H1 (cell line): ENCODE measurements around the gene TMPO.

ENCODE experiments used
- ASH2L ChIP-seq: fragments of 200-600, 300-600 bp; sonication (generic); IDR thresholded peaks from one replicate; pipeline ENCODE4 v1.7.1; 2017; ENCODE audit warnings: low read length
- EP300 ChIP-seq, 2 experiments: IDR thresholded peaks; 1 replicate in 1 of 2; 2 replicates in 1 of 2; pipeline ENCODE4 v1.6.1; 2011 to 2012; ENCODE audit warnings: low read depth in 2 of 2, low read length in 2 of 2, mild to moderate bottlenecking in 2 of 2, borderline replicate concordance in 1 of 2, inconsistent platforms in 1 of 2, moderate library complexity in 1 of 2
- EZH2 ChIP-seq: fragments of 200-600 bp; sonication (generic); IDR thresholded peaks from 2 replicates; pipeline ENCODE4 v1.7.1; 2012; ENCODE audit warnings: low read depth, mild to moderate bottlenecking, moderate library complexity, low read length, inconsistent platforms; ENCODE audit not compliant: severe bottlenecking
- FOSL1 ChIP-seq: IDR thresholded peaks from 2 replicates; pipeline ENCODE4 v1.6.1; 2011; ENCODE audit warnings: mild to moderate bottlenecking, low read depth, low read length, moderate library complexity; ENCODE audit not compliant: insufficient read depth
- GTF2F1 ChIP-seq: IDR thresholded peaks from 2 replicates; pipeline ENCODE4 v1.6.1; 2012; ENCODE audit warnings: low read depth, low read length, improper control_type of control experiment, borderline replicate concordance
- HDAC2 ChIP-seq, 2 experiments: fragments of 300-600 bp in 1 of 2; sonication (generic) in 1 of 2; IDR thresholded peaks; 2 replicates each; pipeline ENCODE4 v1.6.1; 2011 to 2012; ENCODE audit warnings: low read depth in 2 of 2, low read length in 2 of 2, mild to moderate bottlenecking in 2 of 2, moderate library complexity in 2 of 2, borderline replicate concordance in 1 of 2, inconsistent platforms in 1 of 2
- HDAC6 ChIP-seq: IDR thresholded peaks from one replicate; pipeline ENCODE4 v1.7.1; 2012; ENCODE audit warnings: low read depth, mild to moderate bottlenecking, inconsistent platforms, low read length, moderate library complexity
- POLR2A ChIP-seq, 2 experiments: IDR thresholded peaks; 1 replicate in 1 of 2; 2 replicates in 1 of 2; pipeline ENCODE4 v1.6.1; 2011; ENCODE audit warnings: low read depth in 2 of 2, low read length in 2 of 2, mild to moderate bottlenecking in 2 of 2; ENCODE audit errors: control extremely low read depth in 1 of 2
- SP1 ChIP-seq: IDR thresholded peaks from 2 replicates; pipeline ENCODE4 v1.6.1; 2011; ENCODE audit warnings: low read depth, low read length
- YY1 ChIP-seq: IDR thresholded peaks from 2 replicates; pipeline ENCODE4 v1.6.1; 2011; ENCODE audit warnings: low read depth, mild to moderate bottlenecking, low read length
- ZNF274 ChIP-seq: IDR thresholded peaks from 2 replicates; pipeline ENCODE4 v1.7.0; 2012; ENCODE audit warnings: low read length, borderline replicate concordance; ENCODE audit errors: extremely low read depth
- TF ChIP-seq, protein P1 (sequence below), 3 experiments: IDR thresholded peaks; 1 replicate in 2 of 3; 2 replicates in 1 of 3; pipeline versions ENCODE4 v1.5.1 to v1.6.1; 2011; ENCODE audit warnings: low read length in 3 of 3, mild to moderate bottlenecking in 3 of 3, inconsistent platforms in 2 of 3, low read depth in 1 of 3, moderate library complexity in 1 of 3; ENCODE audit not compliant: insufficient read depth in 1 of 3; ENCODE audit errors: control extremely low read depth in 1 of 3
- TF ChIP-seq, protein P2 (sequence below): fragments of 300-600 bp; sonication (generic); IDR thresholded peaks from 2 replicates; pipeline ENCODE4 v1.7.1; 2012; ENCODE audit warnings: low read length, moderate library complexity, mild to moderate bottlenecking, inconsistent platforms; ENCODE audit not compliant: insufficient replicate concordance

DNA sequence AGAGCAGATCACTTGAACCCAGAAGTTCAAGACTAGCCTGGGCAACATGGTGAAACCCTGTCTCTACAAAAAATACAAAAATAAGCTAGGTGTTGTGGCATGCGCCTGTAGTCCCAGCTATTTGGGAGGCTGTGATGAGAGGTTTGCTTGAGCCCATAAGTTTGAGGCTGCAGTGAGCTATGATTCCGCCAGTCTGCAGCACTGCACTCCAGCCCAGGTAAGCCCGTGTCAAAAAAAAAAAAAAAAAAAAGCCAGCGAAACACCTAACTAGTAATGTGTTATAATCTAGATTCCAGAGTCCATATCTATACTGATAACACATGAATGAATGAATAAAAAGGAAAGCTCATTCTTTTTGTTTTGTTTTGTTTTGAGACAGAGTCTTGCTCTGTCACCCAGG, 59.6 kb downstream of the TMPO start:
- TF ChIP-seq FOSL1: no peak
- TF ChIP-seq, protein P1, sequence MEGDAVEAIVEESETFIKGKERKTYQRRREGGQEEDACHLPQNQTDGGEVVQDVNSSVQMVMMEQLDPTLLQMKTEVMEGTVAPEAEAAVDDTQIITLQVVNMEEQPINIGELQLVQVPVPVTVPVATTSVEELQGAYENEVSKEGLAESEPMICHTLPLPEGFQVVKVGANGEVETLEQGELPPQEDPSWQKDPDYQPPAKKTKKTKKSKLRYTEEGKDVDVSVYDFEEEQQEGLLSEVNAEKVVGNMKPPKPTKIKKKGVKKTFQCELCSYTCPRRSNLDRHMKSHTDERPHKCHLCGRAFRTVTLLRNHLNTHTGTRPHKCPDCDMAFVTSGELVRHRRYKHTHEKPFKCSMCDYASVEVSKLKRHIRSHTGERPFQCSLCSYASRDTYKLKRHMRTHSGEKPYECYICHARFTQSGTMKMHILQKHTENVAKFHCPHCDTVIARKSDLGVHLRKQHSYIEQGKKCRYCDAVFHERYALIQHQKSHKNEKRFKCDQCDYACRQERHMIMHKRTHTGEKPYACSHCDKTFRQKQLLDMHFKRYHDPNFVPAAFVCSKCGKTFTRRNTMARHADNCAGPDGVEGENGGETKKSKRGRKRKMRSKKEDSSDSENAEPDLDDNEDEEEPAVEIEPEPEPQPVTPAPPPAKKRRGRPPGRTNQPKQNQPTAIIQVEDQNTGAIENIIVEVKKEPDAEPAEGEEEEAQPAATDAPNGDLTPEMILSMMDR (IDR thresholded peaks at IDR 0.05; ENCODE audit: control extremely low read depth in 1 of 3, insufficient read depth in 1 of 3, low read depth in 1 of 3, low read length in 3 of 3): no peak
- no peak for TF ChIP-seq EZH2
- TF ChIP-seq HDAC6: no peak
- TF ChIP-seq SP1: no peak
- no peak for TF ChIP-seq HDAC2 (IDR thresholded peaks at IDR 0.05; ENCODE audit: borderline replicate concordance in 1 of 2, low read depth in 2 of 2, low read length in 2 of 2)
- no peak for TF ChIP-seq GTF2F1
- no peak for TF ChIP-seq POLR2A (IDR thresholded peaks at IDR 0.05; ENCODE audit: control extremely low read depth in 1 of 2, low read depth in 2 of 2, low read length in 2 of 2)
- TF ChIP-seq EP300 (IDR thresholded peaks at IDR 0.05; ENCODE audit: borderline replicate concordance in 1 of 2, low read depth in 2 of 2, low read length in 2 of 2): no peak
- TF ChIP-seq ZNF274: no peak
- no peak for TF ChIP-seq ASH2L
- TF ChIP-seq, protein P2, sequence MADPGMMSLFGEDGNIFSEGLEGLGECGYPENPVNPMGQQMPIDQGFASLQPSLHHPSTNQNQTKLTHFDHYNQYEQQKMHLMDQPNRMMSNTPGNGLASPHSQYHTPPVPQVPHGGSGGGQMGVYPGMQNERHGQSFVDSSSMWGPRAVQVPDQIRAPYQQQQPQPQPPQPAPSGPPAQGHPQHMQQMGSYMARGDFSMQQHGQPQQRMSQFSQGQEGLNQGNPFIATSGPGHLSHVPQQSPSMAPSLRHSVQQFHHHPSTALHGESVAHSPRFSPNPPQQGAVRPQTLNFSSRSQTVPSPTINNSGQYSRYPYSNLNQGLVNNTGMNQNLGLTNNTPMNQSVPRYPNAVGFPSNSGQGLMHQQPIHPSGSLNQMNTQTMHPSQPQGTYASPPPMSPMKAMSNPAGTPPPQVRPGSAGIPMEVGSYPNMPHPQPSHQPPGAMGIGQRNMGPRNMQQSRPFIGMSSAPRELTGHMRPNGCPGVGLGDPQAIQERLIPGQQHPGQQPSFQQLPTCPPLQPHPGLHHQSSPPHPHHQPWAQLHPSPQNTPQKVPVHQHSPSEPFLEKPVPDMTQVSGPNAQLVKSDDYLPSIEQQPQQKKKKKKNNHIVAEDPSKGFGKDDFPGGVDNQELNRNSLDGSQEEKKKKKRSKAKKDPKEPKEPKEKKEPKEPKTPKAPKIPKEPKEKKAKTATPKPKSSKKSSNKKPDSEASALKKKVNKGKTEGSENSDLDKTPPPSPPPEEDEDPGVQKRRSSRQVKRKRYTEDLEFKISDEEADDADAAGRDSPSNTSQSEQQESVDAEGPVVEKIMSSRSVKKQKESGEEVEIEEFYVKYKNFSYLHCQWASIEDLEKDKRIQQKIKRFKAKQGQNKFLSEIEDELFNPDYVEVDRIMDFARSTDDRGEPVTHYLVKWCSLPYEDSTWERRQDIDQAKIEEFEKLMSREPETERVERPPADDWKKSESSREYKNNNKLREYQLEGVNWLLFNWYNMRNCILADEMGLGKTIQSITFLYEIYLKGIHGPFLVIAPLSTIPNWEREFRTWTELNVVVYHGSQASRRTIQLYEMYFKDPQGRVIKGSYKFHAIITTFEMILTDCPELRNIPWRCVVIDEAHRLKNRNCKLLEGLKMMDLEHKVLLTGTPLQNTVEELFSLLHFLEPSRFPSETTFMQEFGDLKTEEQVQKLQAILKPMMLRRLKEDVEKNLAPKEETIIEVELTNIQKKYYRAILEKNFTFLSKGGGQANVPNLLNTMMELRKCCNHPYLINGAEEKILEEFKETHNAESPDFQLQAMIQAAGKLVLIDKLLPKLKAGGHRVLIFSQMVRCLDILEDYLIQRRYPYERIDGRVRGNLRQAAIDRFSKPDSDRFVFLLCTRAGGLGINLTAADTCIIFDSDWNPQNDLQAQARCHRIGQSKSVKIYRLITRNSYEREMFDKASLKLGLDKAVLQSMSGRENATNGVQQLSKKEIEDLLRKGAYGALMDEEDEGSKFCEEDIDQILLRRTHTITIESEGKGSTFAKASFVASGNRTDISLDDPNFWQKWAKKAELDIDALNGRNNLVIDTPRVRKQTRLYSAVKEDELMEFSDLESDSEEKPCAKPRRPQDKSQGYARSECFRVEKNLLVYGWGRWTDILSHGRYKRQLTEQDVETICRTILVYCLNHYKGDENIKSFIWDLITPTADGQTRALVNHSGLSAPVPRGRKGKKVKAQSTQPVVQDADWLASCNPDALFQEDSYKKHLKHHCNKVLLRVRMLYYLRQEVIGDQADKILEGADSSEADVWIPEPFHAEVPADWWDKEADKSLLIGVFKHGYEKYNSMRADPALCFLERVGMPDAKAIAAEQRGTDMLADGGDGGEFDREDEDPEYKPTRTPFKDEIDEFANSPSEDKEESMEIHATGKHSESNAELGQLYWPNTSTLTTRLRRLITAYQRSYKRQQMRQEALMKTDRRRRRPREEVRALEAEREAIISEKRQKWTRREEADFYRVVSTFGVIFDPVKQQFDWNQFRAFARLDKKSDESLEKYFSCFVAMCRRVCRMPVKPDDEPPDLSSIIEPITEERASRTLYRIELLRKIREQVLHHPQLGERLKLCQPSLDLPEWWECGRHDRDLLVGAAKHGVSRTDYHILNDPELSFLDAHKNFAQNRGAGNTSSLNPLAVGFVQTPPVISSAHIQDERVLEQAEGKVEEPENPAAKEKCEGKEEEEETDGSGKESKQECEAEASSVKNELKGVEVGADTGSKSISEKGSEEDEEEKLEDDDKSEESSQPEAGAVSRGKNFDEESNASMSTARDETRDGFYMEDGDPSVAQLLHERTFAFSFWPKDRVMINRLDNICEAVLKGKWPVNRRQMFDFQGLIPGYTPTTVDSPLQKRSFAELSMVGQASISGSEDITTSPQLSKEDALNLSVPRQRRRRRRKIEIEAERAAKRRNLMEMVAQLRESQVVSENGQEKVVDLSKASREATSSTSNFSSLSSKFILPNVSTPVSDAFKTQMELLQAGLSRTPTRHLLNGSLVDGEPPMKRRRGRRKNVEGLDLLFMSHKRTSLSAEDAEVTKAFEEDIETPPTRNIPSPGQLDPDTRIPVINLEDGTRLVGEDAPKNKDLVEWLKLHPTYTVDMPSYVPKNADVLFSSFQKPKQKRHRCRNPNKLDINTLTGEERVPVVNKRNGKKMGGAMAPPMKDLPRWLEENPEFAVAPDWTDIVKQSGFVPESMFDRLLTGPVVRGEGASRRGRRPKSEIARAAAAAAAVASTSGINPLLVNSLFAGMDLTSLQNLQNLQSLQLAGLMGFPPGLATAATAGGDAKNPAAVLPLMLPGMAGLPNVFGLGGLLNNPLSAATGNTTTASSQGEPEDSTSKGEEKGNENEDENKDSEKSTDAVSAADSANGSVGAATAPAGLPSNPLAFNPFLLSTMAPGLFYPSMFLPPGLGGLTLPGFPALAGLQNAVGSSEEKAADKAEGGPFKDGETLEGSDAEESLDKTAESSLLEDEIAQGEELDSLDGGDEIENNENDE: no peak
- no peak for TF ChIP-seq YY1
